ENCODE measurements around the gene KMT2C. TPM values are rescaled to one million over a fixed set of nuclear protein-coding genes. Genes with fewer than 3 reads are reported as not detected.

Gene KMT2C
- total and polyA plus RNA-seq, 2 of the 8 experiments (the other 6 are each of a cell fraction or from before 2014, with no cell fraction given): 9.1 to 40.8 TPM

DNA sequence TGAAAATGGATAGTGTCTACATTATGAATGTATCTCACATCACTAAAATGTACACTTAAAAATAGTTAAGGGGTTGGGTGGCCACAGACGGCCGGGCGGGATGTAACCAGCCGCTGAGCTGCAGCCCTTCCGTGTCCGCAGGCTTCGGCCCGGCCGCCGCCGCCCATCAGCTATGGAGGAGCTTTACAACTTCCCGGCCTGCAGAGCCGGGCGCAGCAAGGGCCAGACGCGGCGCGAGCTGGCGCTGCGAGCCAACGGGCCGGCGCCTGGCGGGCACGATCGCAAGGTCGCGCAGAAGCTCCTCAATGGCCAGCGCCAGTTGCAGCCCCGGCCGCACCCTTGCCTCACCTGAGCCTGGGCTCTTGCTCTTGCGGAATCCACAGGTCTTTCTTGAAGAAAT, 69.1 kb downstream of the KMT2C start (continued):
- TF ChIP-seq RAD21 (IDR thresholded peaks at IDR 0.05 in 1 of 2, conservative IDR thresholded peaks at IDR 0.05 in 1 of 2; ENCODE audit: low read depth in 2 of 2, low read length in 2 of 2): no peak

Data from H1 (cell line).